ENCODE results near the gene KCNT1. TPM values are rescaled to one million over a fixed set of nuclear protein-coding genes. Genes with fewer than 3 reads are reported as not detected.

KCNT1 gene
- polyA plus RNA-seq, 1 donor (not counting 4 experiments of a cell fraction or from before 2014, with no cell fraction given): not detected

DNA sequence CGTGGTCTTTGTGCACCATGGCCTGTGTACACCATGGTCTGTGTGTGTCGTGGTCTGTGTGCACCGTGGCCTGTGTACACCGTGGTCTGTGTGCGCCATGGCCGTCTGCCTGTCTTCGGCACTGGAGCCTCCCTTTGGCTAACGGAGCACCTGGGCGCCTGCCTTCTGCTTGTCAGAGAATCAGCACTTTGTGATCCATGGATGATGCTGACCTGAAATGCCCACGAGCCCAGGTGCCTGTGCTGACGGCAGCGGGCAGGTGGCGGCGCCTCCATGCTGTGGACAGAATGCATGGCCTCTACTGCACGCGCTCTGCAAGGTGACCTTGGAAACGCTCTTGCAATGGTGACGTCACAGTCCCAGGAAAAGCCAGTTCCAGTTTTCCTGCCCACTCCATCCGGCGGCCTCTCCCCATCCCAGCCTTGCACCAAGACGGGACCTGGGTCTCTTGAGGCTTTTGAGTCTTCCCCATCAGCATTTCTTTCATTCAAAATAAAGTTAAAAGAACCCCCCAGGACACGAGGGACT lies 24.3 kb upstream of the KCNT1 start:
- FAIRE-seq (no peak), DNase-seq (ENCODE audit: low read depth, low spot score) (no peak)
- Histone ChIP-seq H4K20me1 (ENCODE audit: control insufficient read depth, extremely low read depth, insufficient read depth, low read length) (no peaks in the 10 kb centered on the region), H3K9ac (ENCODE audit: control insufficient read depth, extremely low read depth, insufficient read depth, low read length) (no peak overlapping the region), H3K27me3 (ENCODE audit: control insufficient read depth, extremely low read depth, insufficient read depth, low read length) (no peaks in the 10 kb centered on the region), H3K9me3 (ENCODE audit: control insufficient read depth, low read depth, low read length) (no peaks in the 10 kb centered on the region), H3K4me3 (ENCODE audit: control insufficient read depth in 2 of 3, extremely low read depth in 1 of 3, insufficient read depth in 2 of 3, low read depth in 1 of 3, low read length in 3 of 3) (no peak overlapping the region), H3K27ac (ENCODE audit: control insufficient read depth, insufficient read depth, low read length) (no peak overlapping the region), H3K36me3 (ENCODE audit: control insufficient read depth in 2 of 2, extremely low read depth in 1 of 2, insufficient read depth in 2 of 2, low read length in 2 of 2) (no peaks in the 10 kb centered on the region), H3K79me2 (ENCODE audit: control insufficient read depth, insufficient read depth, low read length) (no peaks in the 10 kb centered on the region), H3K4me1 (ENCODE audit: control insufficient read depth, extremely low read depth, insufficient read depth, low read length) (no peaks in the 10 kb centered on the region), H3K4me2 (ENCODE audit: control insufficient read depth, extremely low read depth, insufficient read depth, low read depth, low read length) (no peak overlapping the region), H3K9me1 (ENCODE audit: control insufficient read depth, extremely low read depth, insufficient read depth, low read length) (no peaks in the 10 kb centered on the region), H2AFZ (ENCODE audit: control insufficient read depth, low read length) (no peak overlapping the region)
- dilution Hi-C loops (cut with MboI; ENCODE audit: extremely low pct_ligation_motif_present, low sequenced_read_pairs): no loop called here
- TF ChIP-seq EZH2 (IDR thresholded peaks at IDR 0.05; ENCODE audit: low read length): no peak
- TF ChIP-seq, protein P1, sequence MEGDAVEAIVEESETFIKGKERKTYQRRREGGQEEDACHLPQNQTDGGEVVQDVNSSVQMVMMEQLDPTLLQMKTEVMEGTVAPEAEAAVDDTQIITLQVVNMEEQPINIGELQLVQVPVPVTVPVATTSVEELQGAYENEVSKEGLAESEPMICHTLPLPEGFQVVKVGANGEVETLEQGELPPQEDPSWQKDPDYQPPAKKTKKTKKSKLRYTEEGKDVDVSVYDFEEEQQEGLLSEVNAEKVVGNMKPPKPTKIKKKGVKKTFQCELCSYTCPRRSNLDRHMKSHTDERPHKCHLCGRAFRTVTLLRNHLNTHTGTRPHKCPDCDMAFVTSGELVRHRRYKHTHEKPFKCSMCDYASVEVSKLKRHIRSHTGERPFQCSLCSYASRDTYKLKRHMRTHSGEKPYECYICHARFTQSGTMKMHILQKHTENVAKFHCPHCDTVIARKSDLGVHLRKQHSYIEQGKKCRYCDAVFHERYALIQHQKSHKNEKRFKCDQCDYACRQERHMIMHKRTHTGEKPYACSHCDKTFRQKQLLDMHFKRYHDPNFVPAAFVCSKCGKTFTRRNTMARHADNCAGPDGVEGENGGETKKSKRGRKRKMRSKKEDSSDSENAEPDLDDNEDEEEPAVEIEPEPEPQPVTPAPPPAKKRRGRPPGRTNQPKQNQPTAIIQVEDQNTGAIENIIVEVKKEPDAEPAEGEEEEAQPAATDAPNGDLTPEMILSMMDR (optimal IDR thresholded peaks at IDR 0.05 in 1 of 3, IDR thresholded peaks at IDR 0.05 in 1 of 3, conservative IDR thresholded peaks at IDR 0.05 in 1 of 3; ENCODE audit: extremely low read depth in 1 of 3, insufficient read depth in 2 of 3, low read length in 3 of 3): no peak

DNA sequence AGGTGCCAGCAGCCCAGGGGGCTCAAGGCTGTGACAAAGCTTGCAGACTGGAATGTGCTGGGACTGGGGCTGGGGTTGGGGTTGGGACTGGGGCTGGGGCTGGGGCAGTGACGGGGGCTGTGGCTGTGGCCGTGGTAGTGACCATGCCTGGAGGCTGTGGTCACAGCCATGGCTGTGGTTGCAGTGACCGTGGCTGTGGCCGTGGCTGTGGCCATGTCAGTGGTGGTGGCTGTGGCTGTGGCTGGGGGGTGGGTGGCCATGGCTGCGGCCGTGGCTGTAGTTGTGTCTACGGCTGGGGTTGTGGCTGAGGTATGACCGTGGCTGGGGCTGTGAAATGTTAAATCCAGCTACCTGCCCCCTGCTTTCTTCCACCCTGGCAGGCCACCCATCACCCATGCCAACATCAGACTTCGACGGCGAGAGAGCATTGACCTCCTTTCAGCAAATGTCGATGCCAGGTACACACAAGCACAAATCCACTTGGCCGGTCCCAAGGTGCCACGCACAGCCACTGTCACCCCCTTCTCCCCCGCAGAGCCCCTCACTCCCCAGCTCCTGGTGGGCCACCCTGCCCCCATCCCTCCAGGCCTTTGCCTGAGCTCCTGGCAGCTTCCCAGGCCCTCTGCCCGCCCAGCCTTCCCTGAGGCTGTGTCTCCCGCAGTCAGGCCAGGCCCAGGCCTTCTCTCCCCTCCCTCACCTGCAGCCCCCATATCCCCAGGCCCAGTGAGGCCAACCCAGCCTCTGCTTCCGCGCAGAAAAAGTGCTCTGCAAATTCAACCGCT lies 23.6 kb upstream of the KCNT1 start:
- TF ChIP-seq EZH2 (IDR thresholded peaks at IDR 0.05; ENCODE audit: low read length): no peak
- TF ChIP-seq, protein P1 (optimal IDR thresholded peaks at IDR 0.05 in 1 of 3, IDR thresholded peaks at IDR 0.05 in 1 of 3, conservative IDR thresholded peaks at IDR 0.05 in 1 of 3; ENCODE audit: extremely low read depth in 1 of 3, insufficient read depth in 2 of 3, low read length in 3 of 3): no peak
- H3K9me1 ChIP-seq (ENCODE audit: control insufficient read depth, extremely low read depth, insufficient read depth, low read length): no peaks in the 10 kb centered on the region
- no peak overlapping the region for H2AFZ ChIP-seq (ENCODE audit: control insufficient read depth, low read length)
- H3K4me2 ChIP-seq (ENCODE audit: control insufficient read depth, extremely low read depth, insufficient read depth, low read depth, low read length): no peak overlapping the region
- H3K4me1 ChIP-seq (ENCODE audit: control insufficient read depth, extremely low read depth, insufficient read depth, low read length): no peaks in the 10 kb centered on the region
- no peak overlapping the region for H3K9ac ChIP-seq (ENCODE audit: control insufficient read depth, extremely low read depth, insufficient read depth, low read length)
- H3K79me2 ChIP-seq (ENCODE audit: control insufficient read depth, insufficient read depth, low read length): no peaks in the 10 kb centered on the region
- H4K20me1 ChIP-seq (ENCODE audit: control insufficient read depth, extremely low read depth, insufficient read depth, low read length): no peaks in the 10 kb centered on the region
- H3K27ac ChIP-seq (ENCODE audit: control insufficient read depth, insufficient read depth, low read length): no peak overlapping the region
- FAIRE-seq (no peak), DNase-seq (ENCODE audit: low read depth, low spot score) (no peak)
- H3K27me3 ChIP-seq (ENCODE audit: control insufficient read depth, extremely low read depth, insufficient read depth, low read length): no peaks in the 10 kb centered on the region
- dilution Hi-C loops (cut with MboI; ENCODE audit: extremely low pct_ligation_motif_present, low sequenced_read_pairs): no loop called here
- no peaks in the 10 kb centered on the region for H3K36me3 ChIP-seq (ENCODE audit: control insufficient read depth in 2 of 2, extremely low read depth in 1 of 2, insufficient read depth in 2 of 2, low read length in 2 of 2)
- no peaks in the 10 kb centered on the region for H3K9me3 ChIP-seq (ENCODE audit: control insufficient read depth, low read depth, low read length)
- H3K4me3 ChIP-seq (ENCODE audit: control insufficient read depth in 2 of 3, extremely low read depth in 1 of 3, insufficient read depth in 2 of 3, low read depth in 1 of 3, low read length in 3 of 3): no peak overlapping the region

Data from keratinocyte (primary cell).